ENCODE data around the gene OR6C6.
"Not testable (repeated sequence)": the region's sequence is repeated elsewhere in the genome, so short reads cannot be mapped to it uniquely, and the experiment has no call there.

The OR6C6 gene

GRCh38 chr12:55296469-55296868 is at the start of gene OR6C6:
OR6C6 (minus strand) TSS chr12:55296569; CDS start chr12:55295232, 1,337 bp downstream.
- no peak for DNase-seq (ENCODE audit: low spot score)

DNA sequence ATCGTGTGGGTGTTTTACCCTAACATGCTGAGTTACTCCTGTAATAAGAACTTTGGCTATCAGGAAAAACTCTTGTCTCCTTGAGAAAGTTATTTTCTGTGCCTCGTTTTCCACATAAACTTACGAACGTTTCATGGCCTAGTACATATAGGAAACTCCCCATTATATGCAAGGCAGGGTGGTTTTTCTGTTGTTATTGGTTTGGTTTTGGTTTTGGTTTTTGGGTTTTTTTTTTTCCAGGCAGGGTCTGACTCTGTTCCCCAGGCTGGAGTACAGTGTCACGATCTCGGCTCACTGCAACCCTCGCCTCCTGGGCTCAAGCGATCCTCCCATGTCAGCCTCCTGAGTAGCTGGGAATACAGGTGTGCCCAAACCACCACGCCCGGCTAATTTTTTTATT is 39.6 kb upstream of the OR6C6 start:
- DNase-seq (ENCODE audit: low spot score), result no peak

- DNase-seq (ENCODE audit: low spot score), result no peak
Observed at GRCh38 chr12:55330446-55330845, 34.1 kb upstream of the OR6C6 start, which contains the start of gene OR6C3. OR6C3 (plus strand) TSS chr12:55330746; CDS start chr12:55331701, 955 bp downstream.

DNA sequence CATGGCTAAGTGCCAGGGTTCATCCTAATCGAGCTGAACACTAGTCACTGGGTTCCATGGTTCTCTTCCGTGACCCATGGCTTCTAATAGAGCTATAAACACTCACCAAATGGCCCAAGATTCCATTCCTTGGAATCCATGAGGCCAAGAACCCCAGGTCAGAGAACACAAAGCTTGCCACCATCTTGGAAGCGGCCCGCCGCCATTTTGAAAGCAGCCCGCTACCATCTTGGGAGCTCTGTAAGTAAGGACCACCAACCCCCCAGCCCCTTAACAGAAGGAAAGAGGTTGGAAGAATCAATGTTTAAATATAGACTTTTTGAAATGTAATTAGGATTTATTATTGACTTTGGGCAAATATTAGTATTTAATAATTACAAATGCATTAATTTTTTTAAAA is 29.4 kb upstream of the OR6C6 start:
- DNase-seq (ENCODE audit: low spot score), result not testable (repeated sequence)

DNA sequence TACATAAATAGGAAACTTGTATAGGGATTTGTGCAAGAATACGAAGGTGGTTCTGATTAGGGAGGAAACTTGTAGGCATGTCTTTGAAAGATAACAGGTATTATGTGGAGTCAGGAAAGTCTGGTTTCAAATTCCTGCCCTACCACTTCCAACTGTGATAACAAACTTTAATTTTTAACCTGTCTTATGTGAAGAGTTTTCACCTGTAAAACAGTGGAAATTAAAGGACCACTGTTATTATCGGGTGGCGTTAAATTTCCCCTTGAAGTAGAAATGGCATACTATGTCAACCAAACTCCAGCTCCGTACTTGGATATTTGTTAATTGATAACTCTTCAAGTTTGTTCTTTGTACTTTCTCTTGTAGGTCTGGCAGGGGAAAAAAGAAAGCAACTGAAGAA is 23.8 kb upstream of the OR6C6 start:
- no peak for DNase-seq (ENCODE audit: low spot score)

- DNase-seq (ENCODE audit: low spot score), result no peak
Observed at GRCh38 chr12:55314043-55314442, 17.7 kb upstream of the OR6C6 start, which contains the start of gene OR6C1. OR6C1 (plus strand) TSS chr12:55314343; CDS start chr12:55320600, 6,257 bp downstream.

DNA sequence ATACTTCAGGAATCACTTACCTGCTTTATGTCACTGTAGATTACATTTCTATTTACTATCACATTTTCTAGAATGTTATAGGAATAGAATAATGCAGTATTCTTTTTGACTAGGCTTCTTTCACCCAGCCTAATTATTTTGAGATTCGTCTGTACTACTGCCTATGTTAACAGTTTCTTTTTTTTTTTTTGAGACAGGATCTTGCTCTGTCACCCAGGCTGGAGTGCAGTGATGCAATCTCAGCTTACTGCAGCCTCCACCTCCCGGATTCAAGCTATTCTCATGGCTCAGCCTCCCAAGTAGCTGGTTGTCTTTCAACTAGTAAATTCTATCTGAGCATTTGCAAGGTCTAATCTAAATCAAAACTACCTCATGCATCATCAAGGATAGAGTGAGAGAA is 6.4 kb downstream of the OR6C6 start:
- DNase-seq (ENCODE audit: low spot score), result no peak

- DNase-seq (ENCODE audit: low spot score), result no peak
Observed at GRCh38 chr12:55280991-55281390, 15.4 kb downstream of the OR6C6 start.

- no peak for DNase-seq (ENCODE audit: low spot score)
Observed at GRCh38 chr12:55258303-55258702, 38.1 kb downstream of the OR6C6 start.

GRCh38 chr12:55256831-55257230 is 39.5 kb downstream of the OR6C6 start:
- DNase-seq (ENCODE audit: low spot score), result no peak

- DNase-seq (ENCODE audit: low spot score), result no peak
Observed at GRCh38 chr12:55253281-55253680, 43.1 kb downstream of the OR6C6 start.

- no peak for DNase-seq (ENCODE audit: low spot score)
Observed at GRCh38 chr12:55250944-55251343, 45.4 kb downstream of the OR6C6 start.

DNA sequence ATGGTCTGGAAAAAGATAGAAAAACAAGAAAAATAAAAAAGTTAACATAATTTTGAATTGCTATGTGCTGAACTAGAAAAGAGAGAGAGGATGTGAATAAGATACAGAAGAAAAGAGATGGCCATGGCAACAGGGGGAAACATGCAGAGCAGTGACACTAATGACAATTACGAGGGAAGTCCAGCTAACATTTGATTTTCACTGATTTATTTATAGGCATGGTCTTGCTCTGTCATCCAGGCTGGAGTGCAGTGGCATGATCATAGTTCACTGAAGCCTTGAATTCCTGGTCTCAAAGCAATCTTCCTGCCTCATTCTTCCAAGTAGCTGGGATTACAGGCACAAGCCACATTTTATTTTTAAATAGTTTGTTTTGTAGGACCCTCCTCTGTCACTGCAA is 50.2 kb downstream of the OR6C6 start:
- DNase-seq (ENCODE audit: low spot score), result no peak

DNA sequence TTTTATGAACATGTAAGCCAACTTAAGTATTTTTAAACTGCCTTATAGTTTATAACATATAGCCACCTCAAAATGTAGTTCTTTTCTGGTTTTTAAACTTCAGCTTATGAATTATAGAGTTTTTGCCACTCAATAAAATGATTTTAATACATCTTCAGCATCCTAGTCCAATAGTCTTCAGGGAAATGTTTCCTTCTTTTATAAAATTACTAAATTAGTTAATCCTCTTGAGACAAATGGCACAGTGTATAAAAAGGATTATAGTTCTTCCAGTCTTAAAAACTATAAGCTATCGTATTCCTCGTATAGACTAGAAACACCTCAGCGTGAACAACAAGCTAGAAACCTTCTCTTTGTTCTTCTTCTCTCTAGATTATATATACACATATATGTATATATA is 52.1 kb downstream of the OR6C6 start, which contains the start of gene OR6C74:
OR6C74 (plus strand) TSS at position 301 of the 400 bp plus-strand sequence. CDS start 2,679 bp downstream, outside the sequence.
- no peak for DNase-seq (ENCODE audit: low spot score)

Data from left forelimb (tissue), 1 donor.